SK-N-SH treated with all-trans-retinoic acid at 6 μM for 48 hours (cell line): Measurements from ENCODE around the gene FAM98A.

Experiments
- ATAC-seq: fragments of 200-7000 bp; cut with Tn5 transposase; 3 replicates; pipeline ENCODE4 v1.9.1; 2020; ENCODE audit warnings: mild to moderate bottlenecking, moderate library complexity
- ARNTL ChIP-seq: fragments of 450-650 bp; formaldehyde crosslinking; IDR thresholded peaks from 2 replicates; pipeline ENCODE4 v1.5.0; 2020; ENCODE audit warnings: low read depth, mild to moderate bottlenecking, moderate library complexity, borderline replicate concordance
- BACH2 ChIP-seq: fragments of 250-450 bp; sonication (Bioruptor Pico); IDR thresholded peaks from 2 replicates; pipeline ENCODE4 v1.9.0; 2021; ENCODE audit warnings: mild to moderate bottlenecking, borderline replicate concordance
- CSDC2 ChIP-seq: fragments of 250-450 bp; sonication (Bioruptor Pico); IDR thresholded peaks from 2 replicates; pipeline ENCODE4 v1.5.0; 2020; ENCODE audit warnings: mild to moderate bottlenecking, moderate library complexity
- ESRRG ChIP-seq: fragments of 250-450 bp; sonication (Bioruptor Pico); IDR thresholded peaks from 2 replicates; pipeline ENCODE4 v1.6.1; 2021; ENCODE audit warnings: mild to moderate bottlenecking
- GLIS3 ChIP-seq: fragments of 250-450 bp; sonication (Bioruptor Pico); IDR thresholded peaks from 2 replicates; pipeline ENCODE4 v1.5.0; 2020; ENCODE audit warnings: mild to moderate bottlenecking, moderate library complexity
- ISL1 ChIP-seq: fragments of 250-450 bp; sonication (Bioruptor Pico); IDR thresholded peaks from 2 replicates; pipeline ENCODE4 v2.1.2; 2022; ENCODE audit warnings: mild to moderate bottlenecking, moderate library complexity
- OSR1 ChIP-seq: fragments of 250-450 bp; sonication (Bioruptor Pico); IDR thresholded peaks from 2 replicates; pipeline ENCODE4 v1.8.0; 2022; ENCODE audit warnings: moderate library complexity, mild to moderate bottlenecking, inconsistent platforms
- PPARA ChIP-seq: fragments of 250-450 bp; sonication (Bioruptor Pico); IDR thresholded peaks from 2 replicates; pipeline ENCODE4 v1.5.0; 2020; ENCODE audit warnings: mild to moderate bottlenecking, borderline replicate concordance
- RARB ChIP-seq: fragments of 250-450 bp; sonication (Bioruptor Pico); IDR thresholded peaks from 2 replicates; pipeline ENCODE4 v1.8.0; 2021; ENCODE audit warnings: mild to moderate bottlenecking, moderate library complexity
- SNAI2 ChIP-seq: fragments of 250-450 bp; sonication (Bioruptor Pico); IDR thresholded peaks from 2 replicates; pipeline ENCODE4 v1.5.0; 2020; ENCODE audit warnings: mild to moderate bottlenecking, moderate library complexity
- TCF4 ChIP-seq: fragments of 250-450 bp; sonication (Bioruptor Pico); IDR thresholded peaks from 2 replicates; pipeline ENCODE4 v1.8.0; 2021; ENCODE audit warnings: mild to moderate bottlenecking, moderate library complexity, borderline replicate concordance
- TOX ChIP-seq: fragments of 250-450 bp; sonication (Bioruptor Pico); IDR thresholded peaks from 2 replicates; pipeline ENCODE4 v1.8.0; 2021; ENCODE audit warnings: mild to moderate bottlenecking, moderate library complexity, borderline replicate concordance
- ZC3H10 ChIP-seq: fragments of 250-450 bp; sonication (Bioruptor Pico); IDR thresholded peaks from 2 replicates; pipeline ENCODE4 v1.5.1; 2021; ENCODE audit warnings: mild to moderate bottlenecking, moderate library complexity
- ZFP3 ChIP-seq: fragments of 250-450 bp; sonication (Bioruptor Pico); IDR thresholded peaks from 2 replicates; pipeline ENCODE4 v1.5.0; 2020; ENCODE audit warnings: mild to moderate bottlenecking, moderate library complexity
- ZFP30 ChIP-seq: fragments of 450-650 bp; formaldehyde crosslinking; IDR thresholded peaks from 2 replicates; pipeline ENCODE4 v1.5.0; 2022; ENCODE audit warnings: mild to moderate bottlenecking, moderate library complexity
- ZNF70 ChIP-seq: fragments of 450-650 bp; formaldehyde crosslinking; IDR thresholded peaks from 2 replicates; pipeline ENCODE4 v1.5.0; 2020; ENCODE audit warnings: mild to moderate bottlenecking, moderate library complexity
- ZNF8 ChIP-seq: fragments of 450-650 bp; formaldehyde crosslinking; IDR thresholded peaks from 2 replicates; pipeline ENCODE4 v1.5.0; 2020; ENCODE audit warnings: mild to moderate bottlenecking, moderate library complexity
- TF ChIP-seq, protein P1 (sequence below): fragments of 250-450 bp; sonication (Bioruptor Pico); IDR thresholded peaks from 2 replicates; pipeline ENCODE4 v1.5.1; 2021; ENCODE audit warnings: mild to moderate bottlenecking, moderate library complexity
- TF ChIP-seq, protein P2 (sequence below): fragments of 250-450 bp; sonication (Bioruptor Pico); IDR thresholded peaks from 2 replicates; pipeline ENCODE4 v1.8.0; 2021; ENCODE audit warnings: low read depth, mild to moderate bottlenecking, moderate library complexity, borderline replicate concordance
- TF ChIP-seq, protein P3 (sequence below): fragments of 250-450 bp; sonication (Bioruptor Pico); IDR thresholded peaks from 2 replicates; pipeline ENCODE4 v1.8.0; 2020; ENCODE audit warnings: mild to moderate bottlenecking, moderate library complexity, borderline replicate concordance
- TF ChIP-seq, protein P4 (sequence below): fragments of 250-450 bp; sonication (Bioruptor Pico); IDR thresholded peaks from 2 replicates; pipeline ENCODE4 v1.5.1; 2020; ENCODE audit warnings: low read depth, mild to moderate bottlenecking, moderate library complexity
- TF ChIP-seq, protein P5 (sequence below): fragments of 250-450 bp; sonication (Bioruptor Pico); IDR thresholded peaks from 2 replicates; pipeline ENCODE4 v1.5.0; 2020; ENCODE audit warnings: mild to moderate bottlenecking, moderate library complexity

FAM98A gene

DNA sequence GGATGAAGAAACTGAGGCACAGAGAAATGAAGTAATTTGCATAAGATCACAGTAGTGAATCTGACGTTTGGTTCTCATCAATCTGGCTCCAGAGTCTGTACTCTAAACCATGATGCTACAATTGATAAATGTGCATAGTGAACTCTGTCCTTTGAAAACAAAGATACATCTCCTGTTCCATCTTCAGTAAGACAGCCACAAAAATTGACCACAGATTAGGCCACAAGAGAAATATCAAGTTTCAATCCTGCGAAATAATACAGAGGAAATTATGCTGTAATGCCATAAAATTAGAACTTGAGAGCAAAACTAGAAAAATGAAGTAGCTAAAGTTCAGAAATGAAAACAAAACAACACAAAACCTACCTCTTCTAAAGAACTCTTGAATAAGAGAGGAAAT is 28.4 kb downstream of the FAM98A start:
- TF ChIP-seq ISL1 (CRISPR knock-in tag) (no peak), TCF4 (CRISPR knock-in tag) (no peak), ZNF70 (CRISPR knock-in tag) (no peak), ZNF8 (CRISPR knock-in tag) (no peak), ESRRG (CRISPR knock-in tag) (no peak), ZFP30 (CRISPR knock-in tag) (no peak), PPARA (CRISPR knock-in tag) (no peak), ZC3H10 (no peak), BACH2 (no peak), TOX (CRISPR knock-in tag) (no peak), SNAI2 (no peak), CSDC2 (CRISPR knock-in tag) (no peak), ARNTL (CRISPR knock-in tag) (no peak), ZFP3 (CRISPR knock-in tag) (no peak)
- TF ChIP-seq, protein P1, sequence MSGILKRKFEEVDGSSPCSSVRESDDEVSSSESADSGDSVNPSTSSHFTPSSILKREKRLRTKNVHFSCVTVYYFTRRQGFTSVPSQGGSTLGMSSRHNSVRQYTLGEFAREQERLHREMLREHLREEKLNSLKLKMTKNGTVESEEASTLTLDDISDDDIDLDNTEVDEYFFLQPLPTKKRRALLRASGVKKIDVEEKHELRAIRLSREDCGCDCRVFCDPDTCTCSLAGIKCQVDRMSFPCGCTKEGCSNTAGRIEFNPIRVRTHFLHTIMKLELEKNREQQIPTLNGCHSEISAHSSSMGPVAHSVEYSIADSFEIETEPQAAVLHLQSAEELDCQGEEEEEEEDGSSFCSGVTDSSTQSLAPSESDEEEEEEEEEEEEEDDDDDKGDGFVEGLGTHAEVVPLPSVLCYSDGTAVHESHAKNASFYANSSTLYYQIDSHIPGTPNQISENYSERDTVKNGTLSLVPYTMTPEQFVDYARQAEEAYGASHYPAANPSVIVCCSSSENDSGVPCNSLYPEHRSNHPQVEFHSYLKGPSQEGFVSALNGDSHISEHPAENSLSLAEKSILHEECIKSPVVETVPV (CRISPR knock-in tag): no peak
- TF ChIP-seq, protein P2, sequence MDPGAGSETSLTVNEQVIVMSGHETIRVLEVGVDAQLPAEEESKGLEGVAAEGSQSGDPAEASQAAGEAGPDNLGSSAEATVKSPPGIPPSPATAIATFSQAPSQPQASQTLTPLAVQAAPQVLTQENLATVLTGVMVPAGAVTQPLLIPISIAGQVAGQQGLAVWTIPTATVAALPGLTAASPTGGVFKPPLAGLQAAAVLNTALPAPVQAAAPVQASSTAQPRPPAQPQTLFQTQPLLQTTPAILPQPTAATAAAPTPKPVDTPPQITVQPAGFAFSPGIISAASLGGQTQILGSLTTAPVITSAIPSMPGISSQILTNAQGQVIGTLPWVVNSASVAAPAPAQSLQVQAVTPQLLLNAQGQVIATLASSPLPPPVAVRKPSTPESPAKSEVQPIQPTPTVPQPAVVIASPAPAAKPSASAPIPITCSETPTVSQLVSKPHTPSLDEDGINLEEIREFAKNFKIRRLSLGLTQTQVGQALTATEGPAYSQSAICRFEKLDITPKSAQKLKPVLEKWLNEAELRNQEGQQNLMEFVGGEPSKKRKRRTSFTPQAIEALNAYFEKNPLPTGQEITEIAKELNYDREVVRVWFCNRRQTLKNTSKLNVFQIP (CRISPR knock-in tag): no peak
- TF ChIP-seq, protein P3, sequence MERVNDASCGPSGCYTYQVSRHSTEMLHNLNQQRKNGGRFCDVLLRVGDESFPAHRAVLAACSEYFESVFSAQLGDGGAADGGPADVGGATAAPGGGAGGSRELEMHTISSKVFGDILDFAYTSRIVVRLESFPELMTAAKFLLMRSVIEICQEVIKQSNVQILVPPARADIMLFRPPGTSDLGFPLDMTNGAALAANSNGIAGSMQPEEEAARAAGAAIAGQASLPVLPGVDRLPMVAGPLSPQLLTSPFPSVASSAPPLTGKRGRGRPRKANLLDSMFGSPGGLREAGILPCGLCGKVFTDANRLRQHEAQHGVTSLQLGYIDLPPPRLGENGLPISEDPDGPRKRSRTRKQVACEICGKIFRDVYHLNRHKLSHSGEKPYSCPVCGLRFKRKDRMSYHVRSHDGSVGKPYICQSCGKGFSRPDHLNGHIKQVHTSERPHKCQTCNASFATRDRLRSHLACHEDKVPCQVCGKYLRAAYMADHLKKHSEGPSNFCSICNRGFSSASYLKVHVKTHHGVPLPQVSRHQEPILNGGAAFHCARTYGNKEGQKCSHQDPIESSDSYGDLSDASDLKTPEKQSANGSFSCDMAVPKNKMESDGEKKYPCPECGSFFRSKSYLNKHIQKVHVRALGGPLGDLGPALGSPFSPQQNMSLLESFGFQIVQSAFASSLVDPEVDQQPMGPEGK (CRISPR knock-in tag): no peak
- TF ChIP-seq, protein P4, sequence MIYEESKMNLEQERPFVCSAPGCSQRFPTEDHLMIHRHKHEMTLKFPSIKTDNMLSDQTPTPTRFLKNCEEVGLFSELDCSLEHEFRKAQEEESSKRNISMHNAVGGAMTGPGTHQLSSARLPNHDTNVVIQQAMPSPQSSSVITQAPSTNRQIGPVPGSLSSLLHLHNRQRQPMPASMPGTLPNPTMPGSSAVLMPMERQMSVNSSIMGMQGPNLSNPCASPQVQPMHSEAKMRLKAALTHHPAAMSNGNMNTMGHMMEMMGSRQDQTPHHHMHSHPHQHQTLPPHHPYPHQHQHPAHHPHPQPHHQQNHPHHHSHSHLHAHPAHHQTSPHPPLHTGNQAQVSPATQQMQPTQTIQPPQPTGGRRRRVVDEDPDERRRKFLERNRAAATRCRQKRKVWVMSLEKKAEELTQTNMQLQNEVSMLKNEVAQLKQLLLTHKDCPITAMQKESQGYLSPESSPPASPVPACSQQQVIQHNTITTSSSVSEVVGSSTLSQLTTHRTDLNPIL: no peak
- no peak for ATAC-seq

DNA sequence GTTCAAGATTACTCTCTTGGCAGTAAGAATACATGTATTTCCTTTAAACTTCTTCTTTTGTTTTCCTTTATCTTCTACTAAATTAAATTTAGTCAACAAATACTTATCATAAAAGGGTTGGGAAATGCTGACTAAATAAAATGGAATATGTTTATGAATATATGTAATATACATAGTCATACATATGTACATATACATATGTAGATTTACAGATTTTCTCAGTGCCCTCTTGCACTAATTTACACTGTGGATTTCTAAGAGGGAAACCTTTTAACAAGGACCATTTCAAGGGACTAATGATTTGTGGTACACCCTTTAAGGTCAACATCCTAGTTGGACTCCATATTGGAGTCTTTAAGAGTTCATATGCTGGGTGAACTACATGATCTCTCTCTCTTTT is 37.2 kb downstream of the FAM98A start:
- ATAC-seq: no peak

DNA sequence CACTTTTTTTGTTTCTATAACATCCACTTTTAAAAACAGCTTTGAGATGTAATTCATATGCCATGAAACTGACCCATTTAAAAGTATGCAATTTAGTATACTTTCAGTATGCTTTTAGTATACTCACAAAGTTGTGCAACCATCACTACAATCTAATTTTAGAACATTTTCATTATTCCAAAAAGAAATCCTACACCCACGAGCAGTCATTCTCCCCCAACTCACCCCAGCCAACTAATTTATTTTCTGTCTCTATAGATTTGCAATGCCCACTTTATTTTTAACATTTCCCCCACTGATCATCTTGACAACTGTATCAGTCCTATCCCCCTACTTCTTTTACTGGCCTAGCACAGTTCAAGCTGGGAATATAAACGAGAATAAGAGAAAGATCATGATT is 39.1 kb downstream of the FAM98A start:
- no peak for ATAC-seq
- no peak for TF ChIP-seq SNAI2
- TF ChIP-seq PPARA (CRISPR knock-in tag): no peak
- TF ChIP-seq RARB (CRISPR knock-in tag): no peak
- TF ChIP-seq ESRRG (CRISPR knock-in tag): no peak
- no peak for TF ChIP-seq ZFP3 (CRISPR knock-in tag)
- TF ChIP-seq ISL1 (CRISPR knock-in tag): no peak
- no peak for TF ChIP-seq ZFP30 (CRISPR knock-in tag)
- TF ChIP-seq, protein P5, sequence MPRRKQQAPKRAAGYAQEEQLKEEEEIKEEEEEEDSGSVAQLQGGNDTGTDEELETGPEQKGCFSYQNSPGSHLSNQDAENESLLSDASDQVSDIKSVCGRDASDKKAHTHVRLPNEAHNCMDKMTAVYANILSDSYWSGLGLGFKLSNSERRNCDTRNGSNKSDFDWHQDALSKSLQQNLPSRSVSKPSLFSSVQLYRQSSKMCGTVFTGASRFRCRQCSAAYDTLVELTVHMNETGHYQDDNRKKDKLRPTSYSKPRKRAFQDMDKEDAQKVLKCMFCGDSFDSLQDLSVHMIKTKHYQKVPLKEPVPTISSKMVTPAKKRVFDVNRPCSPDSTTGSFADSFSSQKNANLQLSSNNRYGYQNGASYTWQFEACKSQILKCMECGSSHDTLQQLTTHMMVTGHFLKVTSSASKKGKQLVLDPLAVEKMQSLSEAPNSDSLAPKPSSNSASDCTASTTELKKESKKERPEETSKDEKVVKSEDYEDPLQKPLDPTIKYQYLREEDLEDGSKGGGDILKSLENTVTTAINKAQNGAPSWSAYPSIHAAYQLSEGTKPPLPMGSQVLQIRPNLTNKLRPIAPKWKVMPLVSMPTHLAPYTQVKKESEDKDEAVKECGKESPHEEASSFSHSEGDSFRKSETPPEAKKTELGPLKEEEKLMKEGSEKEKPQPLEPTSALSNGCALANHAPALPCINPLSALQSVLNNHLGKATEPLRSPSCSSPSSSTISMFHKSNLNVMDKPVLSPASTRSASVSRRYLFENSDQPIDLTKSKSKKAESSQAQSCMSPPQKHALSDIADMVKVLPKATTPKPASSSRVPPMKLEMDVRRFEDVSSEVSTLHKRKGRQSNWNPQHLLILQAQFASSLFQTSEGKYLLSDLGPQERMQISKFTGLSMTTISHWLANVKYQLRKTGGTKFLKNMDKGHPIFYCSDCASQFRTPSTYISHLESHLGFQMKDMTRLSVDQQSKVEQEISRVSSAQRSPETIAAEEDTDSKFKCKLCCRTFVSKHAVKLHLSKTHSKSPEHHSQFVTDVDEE (CRISPR knock-in tag): no peak
- TF ChIP-seq ZNF70 (CRISPR knock-in tag): no peak
- TF ChIP-seq, protein P3 (CRISPR knock-in tag): no peak
- no peak for TF ChIP-seq OSR1 (CRISPR knock-in tag)

More for the DNA sequence above, 37.2 kb downstream of the FAM98A start:
- TF ChIP-seq, protein P2 (CRISPR knock-in tag): no peak
- TF ChIP-seq RARB (CRISPR knock-in tag) (no peak), ESRRG (CRISPR knock-in tag) (no peak), GLIS3 (CRISPR knock-in tag) (no peak)
- TF ChIP-seq, protein P3 (CRISPR knock-in tag): no peak
